ENCODE measurements around the gene BCL2L1. TPM values are rescaled to one million over a fixed set of nuclear protein-coding genes. Genes with fewer than 3 reads are reported as not detected.
"Not testable (repeated sequence)": the region's sequence is repeated elsewhere in the genome, so short reads cannot be mapped to it uniquely, and the experiment has no call there.

Gene BCL2L1
- total and polyA plus RNA-seq, 9 donors: 21.7 to 65.1 (median 40.2) TPM

DNA sequence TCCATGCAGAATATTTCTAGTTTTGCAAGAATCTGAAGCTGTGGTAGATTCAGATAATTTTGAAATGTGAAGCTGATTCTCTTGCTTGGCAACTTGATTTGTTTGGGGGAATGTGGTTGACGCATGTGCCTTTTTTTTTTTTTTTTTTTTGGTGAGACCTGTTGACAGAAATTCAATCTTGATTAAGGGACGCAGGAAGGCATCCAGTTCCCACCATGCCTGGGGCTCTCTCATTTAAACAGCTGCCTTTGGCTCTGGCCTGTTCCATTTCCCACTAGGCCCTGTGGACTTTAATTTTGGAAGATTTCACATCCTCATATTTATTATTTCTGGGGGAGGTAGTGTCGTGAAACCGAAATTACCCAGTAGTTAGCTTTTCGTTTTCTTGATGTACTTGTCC lies 25.0 kb upstream of the BCL2L1 start:
- 16 to 34% (median 23%) methylated on average over 5 of the region's 5 CpGs for WGBS, 3 donors
- Histone ChIP-seq H3K4me1 (ENCODE audit: insufficient read depth) (no peaks in the 10 kb centered on the region), H3K36me3 (no peaks in the 10 kb centered on the region), H3K4me3 (no peak overlapping the region), H3K27ac (no peak overlapping the region), H3K9me3 (no peaks in the 10 kb centered on the region), H3K27me3 (no peaks in the 10 kb centered on the region)
- no peak for DNase-seq
- TF ChIP-seq POLR2A (IDR thresholded peaks at IDR 0.05) (no peak), EP300 (IDR thresholded peaks at IDR 0.05) (no peak)
- TF ChIP-seq, protein P1, sequence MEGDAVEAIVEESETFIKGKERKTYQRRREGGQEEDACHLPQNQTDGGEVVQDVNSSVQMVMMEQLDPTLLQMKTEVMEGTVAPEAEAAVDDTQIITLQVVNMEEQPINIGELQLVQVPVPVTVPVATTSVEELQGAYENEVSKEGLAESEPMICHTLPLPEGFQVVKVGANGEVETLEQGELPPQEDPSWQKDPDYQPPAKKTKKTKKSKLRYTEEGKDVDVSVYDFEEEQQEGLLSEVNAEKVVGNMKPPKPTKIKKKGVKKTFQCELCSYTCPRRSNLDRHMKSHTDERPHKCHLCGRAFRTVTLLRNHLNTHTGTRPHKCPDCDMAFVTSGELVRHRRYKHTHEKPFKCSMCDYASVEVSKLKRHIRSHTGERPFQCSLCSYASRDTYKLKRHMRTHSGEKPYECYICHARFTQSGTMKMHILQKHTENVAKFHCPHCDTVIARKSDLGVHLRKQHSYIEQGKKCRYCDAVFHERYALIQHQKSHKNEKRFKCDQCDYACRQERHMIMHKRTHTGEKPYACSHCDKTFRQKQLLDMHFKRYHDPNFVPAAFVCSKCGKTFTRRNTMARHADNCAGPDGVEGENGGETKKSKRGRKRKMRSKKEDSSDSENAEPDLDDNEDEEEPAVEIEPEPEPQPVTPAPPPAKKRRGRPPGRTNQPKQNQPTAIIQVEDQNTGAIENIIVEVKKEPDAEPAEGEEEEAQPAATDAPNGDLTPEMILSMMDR (IDR thresholded peaks at IDR 0.05): no peak
- intact Hi-C loops (cut with DNase I): no loop called here

DNA sequence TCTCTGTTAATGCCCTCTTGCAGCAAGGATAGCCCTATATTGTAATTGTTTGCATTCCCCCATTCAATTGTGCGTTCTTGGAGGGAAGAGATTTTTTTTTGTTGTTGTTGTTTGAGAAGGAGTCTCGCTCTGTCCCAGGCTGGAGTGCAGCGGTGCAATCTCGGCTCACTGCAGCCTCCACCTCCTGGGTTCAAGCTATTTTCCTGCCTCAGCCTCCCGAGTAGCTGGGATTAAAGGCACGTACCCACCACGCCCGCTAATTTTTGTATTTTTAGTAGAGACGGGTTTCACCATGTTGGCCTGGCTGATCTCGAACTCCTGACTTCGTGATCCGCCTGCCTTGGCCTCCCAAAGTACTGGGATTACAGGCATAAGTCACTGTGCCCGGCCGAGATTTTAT lies 24.4 kb upstream of the BCL2L1 start:
- DNase-seq; intact Hi-C loops (cut with DNase I): not testable (repeated sequence)

DNA sequence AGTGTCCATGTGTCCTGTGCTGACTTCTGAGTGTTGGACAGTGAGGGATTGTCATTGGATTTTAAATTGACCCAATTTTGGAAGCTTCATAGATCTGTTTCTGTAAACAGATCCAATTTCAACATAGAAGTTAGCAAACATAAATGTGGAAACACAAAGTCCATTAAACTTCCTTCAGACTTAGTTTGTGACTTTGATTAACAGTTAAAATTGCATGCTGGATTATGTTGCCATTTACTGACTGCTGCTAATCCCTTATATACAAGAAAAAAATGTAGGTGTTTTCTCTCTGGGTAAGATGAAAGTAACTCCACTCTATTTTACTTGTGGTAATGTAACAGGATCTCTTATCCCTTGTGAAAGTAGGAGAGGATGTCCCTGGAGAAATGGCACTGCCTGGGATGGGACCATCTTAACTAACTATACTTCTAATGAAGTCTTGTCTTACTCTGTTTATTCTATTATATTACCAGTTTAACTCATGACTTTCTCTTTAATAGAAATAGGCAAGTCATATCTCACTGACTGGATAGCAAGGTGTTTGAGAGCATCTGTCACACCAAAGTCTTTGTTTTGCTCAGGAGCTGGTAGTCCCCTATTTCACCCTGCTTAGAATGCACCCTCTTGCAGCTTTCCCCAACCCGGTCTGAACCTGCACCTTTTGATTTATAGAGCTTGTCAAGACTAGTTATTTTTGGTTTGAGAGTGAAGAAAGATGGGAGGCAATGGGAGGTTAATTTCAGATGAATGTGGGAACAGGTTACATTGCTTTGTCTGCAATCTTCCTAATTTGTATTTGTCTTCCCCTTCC lies 23.6 kb upstream of the BCL2L1 start:
- Histone ChIP-seq H3K9me3 (no peaks in the 10 kb centered on the region), H3K36me3 (no peaks in the 10 kb centered on the region), H3K4me3 (no peak overlapping the region), H3K27ac (no peak overlapping the region), H3K27me3 (no peaks in the 10 kb centered on the region), H3K4me1 (ENCODE audit: insufficient read depth) (no peaks in the 10 kb centered on the region)
- TF ChIP-seq, protein P1 (IDR thresholded peaks at IDR 0.05): no peak
- TF ChIP-seq POLR2A (IDR thresholded peaks at IDR 0.05): no peak
- TF ChIP-seq EP300 (IDR thresholded peaks at IDR 0.05): no peak
- 25 to 40% (median 32%) methylated on average over 1 of the region's 1 CpG for WGBS, 3 donors
- intact Hi-C loops (cut with DNase I): no loop called here
- DNase-seq: no peak

More for the DNA sequence above, 24.4 kb upstream of the BCL2L1 start:
- not testable (repeated sequence) for H3K4me3 ChIP-seq; H3K36me3 ChIP-seq; H3K9me3 ChIP-seq; H3K27ac ChIP-seq; H3K27me3 ChIP-seq; H3K4me1 ChIP-seq (ENCODE audit: insufficient read depth)
- 84 to 89% (median 84%) methylated on average over 14 of the region's 14 CpGs for WGBS, 3 donors

DNA sequence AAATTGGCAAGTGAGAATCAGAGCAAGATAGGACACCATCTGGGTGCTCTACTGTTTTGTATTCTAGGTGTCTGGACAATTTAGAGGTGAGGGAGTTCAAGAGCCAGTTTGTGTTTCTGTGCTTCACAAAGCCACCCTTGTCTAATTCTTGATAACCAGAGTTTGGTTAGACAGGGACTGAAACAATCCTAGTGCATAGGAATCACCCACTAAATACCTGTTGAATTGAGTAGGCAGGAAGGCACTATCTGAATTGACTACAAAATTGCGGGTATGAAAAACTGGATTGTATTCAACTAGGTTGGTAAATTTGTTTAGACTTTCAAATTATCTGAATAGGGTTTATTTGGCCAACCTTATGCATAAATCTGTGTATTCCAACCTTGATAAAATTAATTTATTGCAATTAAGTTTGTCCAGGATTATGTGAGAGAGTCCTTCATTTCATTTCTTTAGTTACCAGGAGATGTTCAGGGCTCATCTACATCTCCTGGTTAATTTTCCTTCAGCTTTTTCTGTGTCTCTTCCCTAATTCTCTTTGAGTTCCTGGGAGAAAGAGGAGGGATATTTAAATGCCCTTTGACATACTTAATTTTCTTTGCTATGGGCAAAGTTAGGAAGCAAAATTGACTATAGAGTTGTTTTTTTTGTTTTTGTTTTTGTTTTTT lies 18.1 kb upstream of the BCL2L1 start:
- TF ChIP-seq, protein P1 (IDR thresholded peaks at IDR 0.05): no peak
- TF ChIP-seq EP300 (IDR thresholded peaks at IDR 0.05) (no peak), POLR2A (IDR thresholded peaks at IDR 0.05) (no peak)
- H3K27me3 ChIP-seq: no peaks in the 10 kb centered on the region
- WGBS, 3 donors: 21 to 51% (median 39%) methylated on average over 1 of the region's 1 CpG
- DNase-seq: no peak
- no peaks in the 10 kb centered on the region for H3K4me1 ChIP-seq (ENCODE audit: insufficient read depth)
- intact Hi-C loops (cut with DNase I): no loop called here
- no peak overlapping the region for H3K4me3 ChIP-seq
- no peaks in the 10 kb centered on the region for H3K36me3 ChIP-seq
- no peaks in the 10 kb centered on the region for H3K9me3 ChIP-seq
- no peak overlapping the region for H3K27ac ChIP-seq

DNA sequence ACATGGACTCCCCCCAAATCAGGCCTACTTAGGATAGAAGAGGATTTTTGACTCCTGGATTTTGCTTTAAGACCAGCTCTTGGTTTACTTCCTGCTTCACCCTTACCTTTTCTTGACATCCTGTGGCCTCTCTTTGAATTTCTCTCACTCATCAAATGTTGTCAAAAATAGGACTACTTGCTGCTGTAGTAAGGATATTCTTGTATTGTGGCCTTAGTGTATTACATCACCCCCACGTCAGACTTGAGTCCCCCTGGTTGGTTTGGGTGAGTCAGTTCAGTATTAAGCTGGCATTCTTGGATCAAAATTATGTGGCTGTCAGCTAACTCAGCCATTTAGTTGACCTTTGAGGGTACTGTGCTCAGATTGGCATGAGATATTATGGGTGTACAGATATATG lies 17.5 kb upstream of the BCL2L1 start:
- Histone ChIP-seq H3K9me3 (no peaks in the 10 kb centered on the region), H3K4me3 (no peak overlapping the region), H3K27ac (no peak overlapping the region), H3K36me3 (no peaks in the 10 kb centered on the region), H3K27me3 (no peaks in the 10 kb centered on the region), H3K4me1 (ENCODE audit: insufficient read depth) (no peaks in the 10 kb centered on the region)
- intact Hi-C loops (cut with DNase I): no loop called here
- WGBS, 3 donors: 0 to 14% (median 6%) methylated on average over 1 of the region's 1 CpG
- TF ChIP-seq, protein P1 (IDR thresholded peaks at IDR 0.05): no peak
- no peak for TF ChIP-seq EP300 (IDR thresholded peaks at IDR 0.05)
- TF ChIP-seq POLR2A (IDR thresholded peaks at IDR 0.05): no peak
- DNase-seq: no peak

Data from ovary (tissue), 9 donors.